ENCODE results near the gene HTRA2. TPM values are rescaled to one million over a fixed set of nuclear protein-coding genes. Genes with fewer than 3 reads are reported as not detected.

Gene HTRA2
- total RNA-seq, 1 experiment from 2014 or later, result 46.3 TPM

- Histone ChIP-seq H3K27me3 (no peaks in the 10 kb centered on the region; the same call in 1 of the 2 replicates), H3K9me3 (replicated peaks) (no peaks in the 10 kb centered on the region), H3K4me1 (no peaks in the 10 kb centered on the region), H3K36me3 (peaks cover 6% of the 10 kb centered on the region), H3K4me3 (no peak overlapping the region), H3K27ac (no peak overlapping the region)
- no peak for DNase-seq
Observed at GRCh38 chr2:74537140-74537539, 7.4 kb downstream of the HTRA2 start.

GRCh38 chr2:74538881-74539339 lies 9.2 kb downstream of the HTRA2 start:
- DNase-seq, result no peak
- no peaks in the 10 kb centered on the region for H3K9me3 ChIP-seq (replicated peaks)
- H3K27me3 ChIP-seq, result no peaks in the 10 kb centered on the region; the same call in 1 of the 2 replicates
- no peaks in the 10 kb centered on the region for H3K36me3 ChIP-seq
- H3K27ac ChIP-seq, result no peak overlapping the region
- no peaks in the 10 kb centered on the region for H3K4me1 ChIP-seq
- no peak overlapping the region for H3K4me3 ChIP-seq

- Histone ChIP-seq H3K4me3 (no peak overlapping the region), H3K27ac (no peak overlapping the region), H3K36me3 (no peaks in the 10 kb centered on the region), H3K9me3 (replicated peaks) (no peaks in the 10 kb centered on the region), H3K4me1 (no peaks in the 10 kb centered on the region), H3K27me3 (no peaks in the 10 kb centered on the region; the same call in 1 of the 2 replicates)
- no peak for DNase-seq
Observed at GRCh38 chr2:74540291-74540690, 10.6 kb downstream of the HTRA2 start.

- Histone ChIP-seq H3K4me3 (no peak overlapping the region), H3K27ac (no peak overlapping the region), H3K27me3 (no peaks in the 10 kb centered on the region; the same call in 1 of the 2 replicates), H3K9me3 (replicated peaks) (no peaks in the 10 kb centered on the region), H3K36me3 (no peaks in the 10 kb centered on the region), H3K4me1 (peaks cover 3% of the 10 kb centered on the region; the same call in 1 of the 2 replicates)
- DNase-seq, result no peak
Observed at GRCh38 chr2:74542978-74543377, 13.2 kb downstream of the HTRA2 start.

- Histone ChIP-seq H3K9me3 (replicated peaks) (no peaks in the 10 kb centered on the region), H3K4me1 (peaks cover 8% of the 10 kb centered on the region; the same call in 1 of the 2 replicates), H3K27me3 (no peaks in the 10 kb centered on the region), H3K27ac (no peak overlapping the region), H3K36me3 (no peaks in the 10 kb centered on the region), H3K4me3 (no peak overlapping the region)
- DNase-seq, result no peak
Observed at GRCh38 chr2:74544634-74545033, 14.9 kb downstream of the HTRA2 start.

- Histone ChIP-seq H3K27me3 (no peaks in the 10 kb centered on the region), H3K4me1 (peaks cover 8% of the 10 kb centered on the region; the same call in 1 of the 2 replicates), H3K4me3 (no peak overlapping the region), H3K27ac (no peak overlapping the region), H3K9me3 (replicated peaks) (no peaks in the 10 kb centered on the region), H3K36me3 (no peaks in the 10 kb centered on the region)
- no peak for DNase-seq
Observed at GRCh38 chr2:74546004-74546403, 16.3 kb downstream of the HTRA2 start.

GRCh38 chr2:74548285-74548899 lies 18.7 kb downstream of the HTRA2 start:
- peak; percentile 42 to 71 for DNase-seq
- Histone ChIP-seq H3K4me3 (peak overlapping the region; percentile 55), H3K27ac (no peak overlapping the region; the same call in 1 of the 2 replicates), H3K9me3 (replicated peaks) (no peaks in the 10 kb centered on the region), H3K27me3 (no peaks in the 10 kb centered on the region), H3K36me3 (no peaks in the 10 kb centered on the region), H3K4me1 (peaks cover 18% of the 10 kb centered on the region)

- H3K9me3 ChIP-seq (replicated peaks), result no peaks in the 10 kb centered on the region
- H3K27ac ChIP-seq, result peak overlapping the region; percentile 2; the same call in 1 of the 2 replicates
- DNase-seq, result peak; percentile 62 to 78
- H3K4me3 ChIP-seq, result peak overlapping the region; percentile 55
- H3K36me3 ChIP-seq, result no peaks in the 10 kb centered on the region
- H3K27me3 ChIP-seq, result no peaks in the 10 kb centered on the region
- peaks cover 18% of the 10 kb centered on the region for H3K4me1 ChIP-seq
Observed at GRCh38 chr2:74548900-74549826, 19.4 kb downstream of the HTRA2 start.

GRCh38 chr2:74550231-74550630 lies 20.5 kb downstream of the HTRA2 start:
- H3K36me3 ChIP-seq, result no peaks in the 10 kb centered on the region
- H3K4me3 ChIP-seq, result no peak overlapping the region
- no peak for DNase-seq
- H3K9me3 ChIP-seq (replicated peaks), result no peaks in the 10 kb centered on the region
- H3K27me3 ChIP-seq, result no peaks in the 10 kb centered on the region
- H3K27ac ChIP-seq, result no peak overlapping the region
- peaks cover 18% of the 10 kb centered on the region for H3K4me1 ChIP-seq

GRCh38 chr2:74551530-74551929 lies 21.8 kb downstream of the HTRA2 start:
- Histone ChIP-seq H3K36me3 (no peaks in the 10 kb centered on the region), H3K9me3 (replicated peaks) (no peaks in the 10 kb centered on the region), H3K4me3 (no peak overlapping the region), H3K27me3 (no peaks in the 10 kb centered on the region), H3K4me1 (peaks cover 18% of the 10 kb centered on the region), H3K27ac (no peak overlapping the region)
- peak; percentile 59 to 80 for DNase-seq

GRCh38 chr2:74551942-74552913 lies 22.5 kb downstream of the HTRA2 start:
- peak overlapping the region; percentile 61 for H3K4me3 ChIP-seq

GRCh38 chr2:74552914-74553811 lies 23.4 kb downstream of the HTRA2 start:
- peak overlapping the region; percentile 47; the same call in 1 of the 2 replicates for H3K27ac ChIP-seq
- peak overlapping the region; percentile 61 for H3K4me3 ChIP-seq
- peak; percentile 47 to 62 for DNase-seq
- no peaks in the 10 kb centered on the region for H3K27me3 ChIP-seq
- H3K36me3 ChIP-seq, result no peaks in the 10 kb centered on the region
- H3K4me1 ChIP-seq, result peaks cover 14% of the 10 kb centered on the region
- H3K9me3 ChIP-seq (replicated peaks), result no peaks in the 10 kb centered on the region

More at GRCh38 chr2:74551942-74552913, 22.5 kb downstream of the HTRA2 start:
- H3K27me3 ChIP-seq, result no peaks in the 10 kb centered on the region
- H3K27ac ChIP-seq, result peak overlapping the region; percentile 47; the same call in 1 of the 2 replicates
- no peak for DNase-seq
- no peaks in the 10 kb centered on the region for H3K9me3 ChIP-seq (replicated peaks)
- peaks cover 18% of the 10 kb centered on the region for H3K4me1 ChIP-seq
- H3K36me3 ChIP-seq, result no peaks in the 10 kb centered on the region
